Measurements from ENCODE around the gene HOMER2.

The HOMER2 gene

GRCh38 chr15:82919231-82919886 is 33.2 kb downstream of the HOMER2 start:
- H3K4me3 ChIP-seq (ENCODE audit: low read depth, low read length), result no peak overlapping the region
- TF ChIP-seq CTCF (IDR thresholded peaks at IDR 0.05; ENCODE audit: borderline replicate concordance, insufficient read depth, low read depth, low read length), result no peak

- no peak for TF ChIP-seq CTCF (IDR thresholded peaks at IDR 0.05; ENCODE audit: borderline replicate concordance, insufficient read depth, low read depth, low read length)
These were observed 33.8 kb downstream of the HOMER2 start for GRCh38 chr15:82918607-82919230.

GRCh38 chr15:82918162-82918561 is 34.4 kb downstream of the HOMER2 start:
- no peak overlapping the region for H3K4me3 ChIP-seq (ENCODE audit: low read depth, low read length)
- no peak for TF ChIP-seq CTCF (IDR thresholded peaks at IDR 0.05; ENCODE audit: borderline replicate concordance, insufficient read depth, low read depth, low read length)

More at GRCh38 chr15:82918607-82919230, 33.8 kb downstream of the HOMER2 start:
- H3K4me3 ChIP-seq (ENCODE audit: low read depth, low read length), result no peak overlapping the region

GRCh38 chr15:82917249-82917648 is 35.3 kb downstream of the HOMER2 start:
- H3K4me3 ChIP-seq (ENCODE audit: low read depth, low read length), result no peak overlapping the region
- no peak for TF ChIP-seq CTCF (IDR thresholded peaks at IDR 0.05; ENCODE audit: borderline replicate concordance, insufficient read depth, low read depth, low read length)

GRCh38 chr15:82916161-82916952 is 36.2 kb downstream of the HOMER2 start:
- no peak for TF ChIP-seq CTCF (IDR thresholded peaks at IDR 0.05; ENCODE audit: borderline replicate concordance, insufficient read depth, low read depth, low read length)
- no peak overlapping the region for H3K4me3 ChIP-seq (ENCODE audit: low read depth, low read length)

GRCh38 chr15:82914396-82914795 is 38.1 kb downstream of the HOMER2 start:
- no peak for TF ChIP-seq CTCF (IDR thresholded peaks at IDR 0.05; ENCODE audit: borderline replicate concordance, insufficient read depth, low read depth, low read length)
- no peak overlapping the region for H3K4me3 ChIP-seq (ENCODE audit: low read depth, low read length)

All from GM12875 (cell line).